Neural progenitor cell (in vitro differentiated cells): ENCODE data around the gene GLMN.

Source experiments
- CTCF ChIP-seq: fragments of 200-600 bp; sonication (generic); IDR thresholded peaks from 2 replicates; pipeline ENCODE4 v1.5.1; 2017; ENCODE audit warnings: antibody characterized with exemption, mild to moderate bottlenecking
- EZH2 ChIP-seq: fragments of 200-600 bp; sonication (generic); IDR thresholded peaks from 2 replicates; pipeline ENCODE4 v1.6.1; 2017; ENCODE audit warnings: antibody characterized with exemption, mild to moderate bottlenecking, moderate library complexity

GRCh38 chr1:92291372-92291999 lies 7.3 kb downstream of the GLMN start:
- TF ChIP-seq CTCF = peak; percentile 76
- TF ChIP-seq EZH2 = no peak
